ENCODE measurements around the gene DOCK2. TPM values are rescaled to one million over a fixed set of nuclear protein-coding genes. Genes with fewer than 3 reads are reported as not detected.

DOCK2 gene
- total and polyA plus RNA-seq, 2 of the 8 experiments (the other 6 are each of a cell fraction or from before 2014, with no cell fraction given) = 3.9 to 5.7 TPM

- CTCF ChIA-PET (ENCODE audit: partially characterized antibody) = interaction anchor here (0.6 to 1.2 kb wide), 5 partner anchors 8 to 50 kb away, joined by 3 to 4 read pairs (median 3); no protein-coding TSS in a partner anchor
- no peak for FAIRE-seq
- H3K79me2 ChIP-seq (ENCODE audit: control insufficient read depth in 1 of 2, insufficient read depth in 2 of 2, low read length in 2 of 2) = no peaks in the 10 kb centered on the region
Observed at GRCh38 chr5:169667896-169668674, 31.0 kb downstream of the DOCK2 start.

More at GRCh38 chr5:169667896-169668674, 31.0 kb downstream of the DOCK2 start:
- no peaks in the 10 kb centered on the region for H3K79me1 ChIP-seq (ENCODE audit: low read depth, low read length)
- H2BK120ac ChIP-seq (replicated peaks; ENCODE audit: low read depth, low read length) = no peak overlapping the region
- H3K4me3 ChIP-seq (ENCODE audit: extremely low read depth in 1 of 4, insufficient read depth in 2 of 4, low read depth in 3 of 4, low read length in 4 of 4) = no peak overlapping the region
- no peak overlapping the region for H3K4me2 ChIP-seq (ENCODE audit: insufficient read depth in 1 of 2, low read depth in 2 of 2, low read length in 2 of 2)
- H2BK15ac ChIP-seq (ENCODE audit: low read length) = 0 out of 2 replicates have a peak overlapping the region, but pooled peaks have one; percentile 16
- H2BK20ac ChIP-seq (ENCODE audit: low read length) = no peak overlapping the region
- no peak overlapping the region for H2BK5ac ChIP-seq (ENCODE audit: low read depth, low read length)
- no peak overlapping the region for H3K14ac ChIP-seq (ENCODE audit: insufficient read length)
- no peak overlapping the region for H3K23ac ChIP-seq (ENCODE audit: insufficient read length)
- no peak overlapping the region for H3K4ac ChIP-seq (replicated peaks; ENCODE audit: insufficient read length, low read depth, low read length)
- no peak overlapping the region for H4K5ac ChIP-seq (ENCODE audit: insufficient read length, low read depth, low read length)
- H3K36me3 ChIP-seq (ENCODE audit: control insufficient read depth in 2 of 4, insufficient read depth in 4 of 4, low read length in 3 of 4) = no peaks in the 10 kb centered on the region
- H2AK5ac ChIP-seq (ENCODE audit: low read depth, low read length) = no peak overlapping the region
- H3K27ac ChIP-seq (ENCODE audit: low read depth, low read length) = no peak overlapping the region
- no peak overlapping the region for H3K18ac ChIP-seq (ENCODE audit: extremely low read depth, low read length)
- H3K56ac ChIP-seq (replicated peaks; ENCODE audit: insufficient read length, low read depth, low read length) = no peak overlapping the region
- no peak overlapping the region for H3K9ac ChIP-seq (replicated peaks in 1 of 4; ENCODE audit: extremely low read depth in 1 of 4, low read depth in 3 of 4, low read length in 3 of 4)
- peaks cover 0 to 2% of the 10 kb centered on the region in 2 experiments for H4K20me1 ChIP-seq (replicated peaks in 1 of 2; ENCODE audit: control insufficient read depth in 1 of 2, insufficient read depth in 2 of 2, low read length in 2 of 2)
- H3K4me1 ChIP-seq (replicated peaks in 1 of 4; ENCODE audit: control insufficient read depth in 3 of 4, insufficient read depth in 4 of 4, low read length in 3 of 4) = no peaks in the 10 kb centered on the region
- no peaks in the 10 kb centered on the region for H3K27me3 ChIP-seq (replicated peaks in 1 of 4; ENCODE audit: control insufficient read depth in 3 of 4, extremely low read depth in 1 of 4, insufficient read depth in 3 of 4, low read length in 3 of 4)
- TF ChIP-seq CHD1 (IDR thresholded peaks at IDR 0.05; ENCODE audit: low read depth, low read length) (no peak), SIX5 (IDR thresholded peaks at IDR 0.05; ENCODE audit: low read depth, low read length) (no peak), ATF2 (IDR thresholded peaks at IDR 0.05; ENCODE audit: low read length) (no peak), PHF8 (conservative IDR thresholded peaks at IDR 0.05; ENCODE audit: low read depth, low read length) (no peak)
- WGBS, 2 experiments (ENCODE audit: extremely low coverage in 1 of 2, insufficient coverage in 1 of 2, insufficient read length in 1 of 2, insufficient replicate concordance in 2 of 2, low coverage in 1 of 2, low lambda C conversion rate in 2 of 2, missing lambda C conversion rate in 1 of 2) = 92% methylated on average over 9 of the region's 9 CpGs; no CpG with 5 or more reads in 1 of the 2 experiments
- no peak overlapping the region for H4K91ac ChIP-seq (replicated peaks; ENCODE audit: insufficient read length, low read length)
- POLR2A ChIA-PET (ENCODE audit: partially characterized antibody) = no interaction called here
- H4K8ac ChIP-seq (ENCODE audit: extremely low read depth, insufficient read depth, low read length) = no peak overlapping the region
- DNase-seq (ENCODE audit: low read depth in 1 of 2, low spot score in 2 of 2) = no peak
- no peak overlapping the region for H2BK12ac ChIP-seq (ENCODE audit: low read depth, low read length)
- no peaks in the 10 kb centered on the region for H3K23me2 ChIP-seq (ENCODE audit: low read depth, low read length)
- H3K9me3 ChIP-seq (ENCODE audit: insufficient read depth in 2 of 2, low read depth in 1 of 2, low read length in 1 of 2) = no peaks in the 10 kb centered on the region
- H2AFZ ChIP-seq (ENCODE audit: low read length) = no peak overlapping the region
